Endothelial cell (in vitro differentiated cells): ENCODE data around the gene GPR84. TPM values are rescaled to one million over a fixed set of nuclear protein-coding genes. Genes with fewer than 3 reads are reported as not detected.

Experiments
- DNase-seq: peaks from one replicate; pipeline ENCODE4 v3.0.0; 2021; ENCODE audit warnings: low spot score
- H3K27ac Mint-ChIP-seq: one replicate; pipeline ENCODE4 v1.8.0; 2021; ENCODE audit warnings: mixed read lengths, inconsistent platforms; ENCODE audit not compliant: unreplicated experiment
- H3K27me3 Mint-ChIP-seq: one replicate; pipeline ENCODE4 v1.8.0; 2021; ENCODE audit warnings: mild to moderate bottlenecking, moderate library complexity, mixed read lengths, inconsistent platforms; ENCODE audit not compliant: unreplicated experiment
- H3K36me3 Mint-ChIP-seq: one replicate; pipeline ENCODE4 v1.8.0; 2021; ENCODE audit warnings: mild to moderate bottlenecking, low read depth, mixed read lengths, inconsistent platforms; ENCODE audit not compliant: unreplicated experiment
- H3K4me1 Mint-ChIP-seq: one replicate; pipeline ENCODE4 v1.8.0; 2021; ENCODE audit warnings: mild to moderate bottlenecking, mixed read lengths, inconsistent platforms; ENCODE audit not compliant: unreplicated experiment
- H3K4me3 Mint-ChIP-seq: one replicate; pipeline ENCODE4 v1.8.0; 2021; ENCODE audit warnings: mild to moderate bottlenecking, mixed read lengths, inconsistent platforms; ENCODE audit not compliant: unreplicated experiment
- H3K9me3 Mint-ChIP-seq: one replicate; pipeline ENCODE4 v1.8.0; 2021; ENCODE audit warnings: mixed read lengths, inconsistent platforms; ENCODE audit not compliant: unreplicated experiment
- CTCF ChIP-seq: fragments of 200-600 bp; sonication (generic); IDR thresholded peaks from one replicate; pipeline ENCODE4 v1.5.0; 2021; ENCODE audit warnings: antibody characterized with exemption; ENCODE audit not compliant: unreplicated experiment
- total RNA-seq: library from RNA; stranded (reverse); fragmentation: NEBNext Ultra II Directional; extraction: Animal tissue kit (Norgen Biotek cat#: 25700); gene quantifications from one replicate; pipeline ENCODE4 v1.2.1, GENCODE V29; 2021; ENCODE audit not compliant: unreplicated experiment

Gene GPR84
- total RNA-seq, 1 donor from 2014 or later = 0.41 TPM

GRCh38 chr12:54386403-54387113, 22.3 kb upstream of the GPR84 start:
- no peak for TF ChIP-seq CTCF
- Mint-ChIP-seq H3K4me1 (peaks cover 31% of the 10 kb centered on the region), H3K27ac (no peak overlapping the region), H3K4me3 (peak overlapping the region; percentile 42), H3K27me3 (peaks cover 13% of the 10 kb centered on the region), H3K9me3 (no peaks in the 10 kb centered on the region), H3K36me3 (peaks cover 3% of the 10 kb centered on the region)
- DNase-seq = no peak

GRCh38 chr12:54385251-54385914, 21.1 kb upstream of the GPR84 start:
- Mint-ChIP-seq H3K4me3 (no peak overlapping the region), H3K36me3 (peaks cover 5% of the 10 kb centered on the region), H3K27me3 (peaks cover 13% of the 10 kb centered on the region), H3K27ac (no peak overlapping the region), H3K4me1 (peaks cover 34% of the 10 kb centered on the region), H3K9me3 (no peaks in the 10 kb centered on the region)
- TF ChIP-seq CTCF = no peak
- DNase-seq = no peak

- no peak for DNase-seq
- H3K9me3 Mint-ChIP-seq = no peaks in the 10 kb centered on the region
- no peak for TF ChIP-seq CTCF
- no peak within 1 kb of the TSS for H3K27ac Mint-ChIP-seq
- H3K36me3 Mint-ChIP-seq = peaks cover 5% of the 10 kb centered on the region
- peaks cover 33% of the 10 kb centered on the region for H3K4me1 Mint-ChIP-seq
- peaks cover 11% of the 10 kb centered on the region for H3K27me3 Mint-ChIP-seq
- no peak within 1 kb of the TSS for H3K4me3 Mint-ChIP-seq
Measured at GRCh38 chr12:54384591-54385041, 20.3 kb upstream of the GPR84 start, which contains the start of gene ZNF385A. Gene ZNF385A (minus strand): TSS chr12:54384733. CDS start chr12:54384514, 219 bp downstream.

- no peak overlapping the region for H3K4me3 Mint-ChIP-seq
- TF ChIP-seq CTCF = no peak
- DNase-seq = no peak
- peaks cover 37% of the 10 kb centered on the region for H3K4me1 Mint-ChIP-seq
- peaks cover 12% of the 10 kb centered on the region for H3K27me3 Mint-ChIP-seq
- H3K9me3 Mint-ChIP-seq = no peaks in the 10 kb centered on the region
- no peak overlapping the region for H3K27ac Mint-ChIP-seq
- peaks cover 5% of the 10 kb centered on the region for H3K36me3 Mint-ChIP-seq
Measured at GRCh38 chr12:54383041-54383609, 18.8 kb upstream of the GPR84 start.
